Stimulated activated naive CD4-positive, alpha-beta T cell (primary cell): Measurements from ENCODE around the gene PDGFRB.

ENCODE experiments used
- DNase-seq, 6 experiments: peaks; one replicate each; lab custom pipeline; 2025; lab: John Stamatoyannopoulos, UW

Gene PDGFRB

DNA sequence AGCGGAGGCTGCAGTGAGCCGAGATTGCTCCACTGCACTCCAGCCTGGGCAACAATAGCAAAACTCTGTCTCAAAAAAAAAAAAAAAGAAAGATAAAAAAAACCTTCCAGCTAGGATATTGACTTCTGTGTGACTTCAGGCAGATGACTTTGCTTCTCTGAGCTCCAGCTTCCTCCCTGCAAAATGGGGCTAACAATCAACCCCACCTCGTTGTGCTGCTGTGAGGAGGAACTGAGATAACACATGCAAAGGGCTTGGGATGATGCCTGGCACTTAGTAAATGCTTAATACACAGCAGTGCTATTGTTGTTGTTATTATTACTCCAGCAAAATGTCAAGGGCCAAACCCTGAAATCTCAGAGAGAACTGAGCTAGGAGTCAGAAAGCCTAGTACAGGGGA is 7.4 kb upstream of the PDGFRB start:
- no peak for DNase-seq

DNA sequence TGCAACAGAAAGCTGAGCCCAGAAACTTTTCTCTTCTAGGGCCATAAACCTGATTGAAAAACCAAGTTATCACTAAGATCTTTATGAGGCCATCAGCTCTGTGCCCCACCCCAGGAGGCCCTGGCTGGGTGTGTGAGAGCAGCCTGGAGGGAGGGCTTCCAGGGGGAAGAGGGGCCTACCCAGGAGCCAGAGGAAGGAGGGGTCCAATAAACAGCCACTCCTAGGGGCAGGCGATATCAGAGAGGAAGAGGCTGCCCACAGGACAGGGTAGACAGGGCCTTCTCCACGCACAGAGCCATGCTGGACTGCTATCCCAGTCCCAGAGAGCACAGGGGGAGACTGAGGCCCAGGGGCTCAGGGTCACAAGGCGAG is 6.5 kb upstream of the PDGFRB start:
- no peak for DNase-seq

DNA sequence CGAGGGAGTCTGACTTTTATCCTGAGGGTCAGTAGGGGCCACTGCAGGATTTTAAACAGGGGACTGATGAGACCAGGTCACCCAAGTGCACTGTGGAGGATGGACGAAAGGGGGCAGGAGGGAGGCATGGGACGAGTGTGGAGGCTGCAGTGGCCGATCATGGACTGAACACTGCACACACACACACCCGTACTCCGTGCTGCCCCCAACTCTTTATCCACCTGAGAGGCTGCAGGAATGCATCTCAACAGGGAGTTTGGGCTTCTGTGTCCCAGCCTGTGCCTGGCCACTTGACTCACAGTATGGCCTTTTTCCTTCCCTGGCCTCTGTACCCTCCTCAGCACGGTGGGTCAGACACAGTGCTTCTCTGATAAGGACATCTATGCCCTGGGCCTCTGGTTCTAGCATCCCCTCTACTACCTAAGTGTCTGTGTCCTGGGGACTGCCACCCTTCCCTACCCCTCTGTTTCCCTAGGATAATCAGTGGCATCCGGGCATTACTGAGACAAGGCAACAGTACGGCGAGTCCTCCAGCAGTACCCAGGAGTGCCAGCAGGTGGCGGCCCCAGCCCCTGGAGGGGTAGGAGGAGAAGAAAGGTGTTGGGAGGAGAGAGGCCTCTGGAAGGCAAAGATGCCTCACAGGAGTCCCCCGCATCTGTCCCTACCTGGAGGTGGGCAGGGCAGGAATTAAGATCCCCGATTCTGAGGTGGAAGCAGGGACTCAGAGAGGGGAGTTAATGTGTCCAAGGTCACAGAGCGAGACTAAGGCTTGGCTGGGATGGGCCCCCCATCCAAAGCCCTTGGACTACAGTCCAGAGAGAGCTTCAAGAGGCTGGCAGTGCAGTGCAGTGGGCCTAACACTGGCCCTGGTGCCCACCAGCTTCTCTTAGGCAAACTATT is 5.8 kb upstream of the PDGFRB start:
- peak; percentile 20 to 62 (median 45) for DNase-seq

DNA sequence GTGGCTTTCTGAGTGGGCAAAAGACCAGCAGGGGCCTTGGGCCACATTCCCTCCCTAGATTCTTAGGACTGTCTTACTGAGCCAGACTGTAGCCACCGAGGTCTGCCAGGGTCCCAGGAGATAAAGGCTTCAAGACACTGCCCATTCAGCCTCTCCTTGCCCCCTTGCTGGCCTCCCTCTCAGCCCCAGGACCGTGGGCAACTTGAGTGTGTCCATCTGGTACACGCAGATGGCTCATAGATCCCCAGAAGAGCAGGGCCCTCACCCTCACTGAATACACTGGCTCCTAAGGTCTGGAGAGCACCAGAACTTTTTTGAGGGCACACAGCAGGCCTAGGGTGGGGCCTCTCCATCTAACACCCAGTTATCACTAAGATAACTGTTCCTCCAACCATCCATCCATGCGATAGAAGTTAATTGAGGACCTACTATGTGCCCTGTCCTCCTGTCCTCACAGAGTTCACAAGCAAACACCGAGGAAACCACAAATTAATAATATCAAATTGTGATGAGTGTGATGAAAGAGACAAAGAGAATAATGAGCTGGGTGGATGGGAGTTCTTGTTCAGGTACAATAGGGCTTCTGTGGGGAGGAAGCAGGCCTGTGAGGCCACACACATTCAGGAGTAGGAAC is 4.9 kb upstream of the PDGFRB start:
- DNase-seq = no peak

DNA sequence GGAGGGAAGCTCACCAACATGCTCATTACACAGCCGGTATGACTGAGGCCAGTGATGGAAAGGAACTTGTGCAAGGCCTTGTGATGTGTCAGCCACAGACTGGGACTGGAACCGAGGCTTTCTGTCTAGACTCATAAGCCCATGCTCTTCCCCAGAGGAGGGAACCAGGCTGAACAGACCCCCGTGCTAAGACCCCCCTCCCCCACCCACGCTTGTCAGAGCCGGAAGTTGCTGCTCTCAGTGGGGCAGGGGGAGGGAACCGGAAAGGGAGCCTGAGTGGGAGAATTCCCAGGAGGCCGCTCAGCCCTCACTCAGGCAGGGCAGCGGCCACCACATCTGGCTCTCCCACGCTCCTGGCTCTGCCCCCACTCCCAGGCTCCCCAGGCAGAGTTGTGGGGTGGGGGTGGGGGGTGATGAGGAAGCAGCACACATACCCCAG is 4.1 kb upstream of the PDGFRB start:
- no peak for DNase-seq

DNA sequence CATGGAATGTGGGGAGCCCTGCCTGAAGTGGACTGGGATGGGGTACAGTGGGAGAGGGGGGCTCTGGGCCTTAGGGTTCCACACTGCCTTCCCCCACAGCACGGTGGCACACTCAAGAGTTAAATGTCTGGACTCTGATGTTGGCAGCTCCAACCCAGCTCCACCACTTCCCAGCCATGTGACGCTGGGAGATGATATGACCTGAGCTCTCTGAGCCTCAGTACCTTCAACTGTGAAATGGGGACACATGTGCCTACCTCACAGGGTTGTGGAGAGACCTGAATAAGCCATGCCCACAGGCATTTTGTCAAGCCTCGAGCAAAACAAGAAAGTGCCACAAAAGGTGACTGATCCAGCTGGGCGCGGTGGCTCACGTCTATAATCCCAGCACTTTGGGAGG is 3.4 kb upstream of the PDGFRB start:
- DNase-seq = no peak

DNA sequence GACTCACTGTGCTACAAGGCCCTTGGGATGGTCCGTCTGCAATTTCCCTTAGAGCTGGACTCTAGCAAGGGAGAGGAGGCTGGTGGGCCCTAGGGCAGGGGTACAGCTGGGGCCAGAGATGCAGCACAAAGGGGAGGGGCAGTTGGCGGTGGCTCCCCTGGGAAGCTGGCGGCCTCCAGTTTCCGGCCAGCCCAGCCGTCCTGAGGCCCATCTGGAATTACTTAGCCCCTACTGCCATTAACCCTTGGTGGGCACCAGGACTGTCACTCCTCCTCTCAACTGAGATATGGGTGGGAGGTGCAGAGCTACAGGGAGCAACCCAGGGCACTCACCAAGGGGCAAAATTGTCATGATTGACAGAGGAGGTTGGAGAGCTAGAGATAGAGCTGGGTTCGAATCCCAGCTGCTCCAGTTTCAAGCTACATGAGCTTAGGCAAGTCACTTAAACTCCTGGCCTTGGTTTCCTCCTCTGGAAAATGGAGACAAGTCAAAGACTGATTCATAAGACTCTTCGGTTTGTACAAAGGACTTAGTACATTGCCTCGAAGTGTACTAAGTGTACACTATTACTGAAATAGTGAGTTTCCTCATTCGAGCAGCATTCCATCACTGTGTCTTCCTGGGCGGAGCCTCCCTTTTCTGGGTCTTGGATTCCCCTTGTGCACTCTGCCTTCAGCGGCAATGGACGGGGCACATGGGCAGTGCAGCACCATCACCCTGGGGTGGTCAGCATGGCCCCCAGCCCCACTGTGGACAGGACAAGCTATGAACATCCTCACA is 2.7 kb upstream of the PDGFRB start:
- DNase-seq = no peak

DNA sequence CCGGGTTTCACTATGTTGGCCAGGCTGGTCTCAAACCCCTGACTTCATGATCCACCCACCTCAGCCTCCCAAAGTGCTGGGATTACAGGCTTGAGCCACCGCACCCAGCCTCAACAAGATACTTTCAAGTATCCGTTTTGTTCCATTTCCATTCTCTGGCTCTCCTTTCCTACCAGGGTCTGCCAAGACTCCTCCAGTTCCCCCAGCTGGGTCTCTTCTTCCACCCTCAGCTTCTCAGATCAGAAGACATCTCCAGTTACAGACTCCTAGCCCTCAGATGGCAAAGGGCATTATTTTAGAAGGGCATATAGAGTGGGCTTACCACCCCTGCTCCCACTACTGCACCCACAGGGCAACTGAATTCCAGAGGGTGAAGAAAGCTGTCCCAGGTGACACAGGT is 1.5 kb upstream of the PDGFRB start:
- no peak for DNase-seq

DNA sequence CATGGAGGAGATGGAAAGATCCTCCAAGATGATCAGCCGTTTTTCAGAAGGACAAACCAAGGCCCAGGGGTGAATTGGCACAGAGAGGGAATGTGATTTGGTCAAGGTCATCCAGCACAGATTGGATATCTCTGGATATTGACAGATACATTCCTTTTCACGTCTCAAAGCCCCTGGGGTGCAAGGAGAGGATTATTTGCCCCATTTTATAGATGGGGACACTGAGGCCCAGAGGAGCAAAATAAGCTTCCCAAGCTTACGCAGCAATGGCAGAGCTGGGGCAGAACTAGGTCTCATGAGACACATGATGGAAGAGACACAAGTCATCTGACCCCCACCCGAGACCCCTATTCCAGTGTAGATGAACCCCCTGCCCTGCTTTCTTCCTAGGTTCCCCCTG is 895 bp upstream of the PDGFRB start:
- no peak for DNase-seq

DNA sequence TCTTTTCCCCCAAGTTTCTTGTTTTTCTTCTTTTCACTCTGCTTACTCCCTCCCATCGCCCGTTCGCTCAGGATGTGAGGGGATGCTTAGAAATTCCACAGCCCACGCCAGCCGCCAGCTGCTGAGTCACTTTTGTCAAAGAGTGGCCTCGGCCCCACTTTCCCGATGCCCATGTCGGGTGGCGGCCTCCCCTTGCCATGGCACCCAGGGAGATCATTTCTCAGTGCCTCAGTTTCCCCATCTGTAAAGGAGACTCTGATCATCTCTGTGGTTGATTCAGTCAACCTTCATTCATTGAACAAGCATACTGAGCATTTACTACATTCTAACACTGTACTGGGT is 353 bp upstream of the PDGFRB start:
- no peak for DNase-seq

DNA sequence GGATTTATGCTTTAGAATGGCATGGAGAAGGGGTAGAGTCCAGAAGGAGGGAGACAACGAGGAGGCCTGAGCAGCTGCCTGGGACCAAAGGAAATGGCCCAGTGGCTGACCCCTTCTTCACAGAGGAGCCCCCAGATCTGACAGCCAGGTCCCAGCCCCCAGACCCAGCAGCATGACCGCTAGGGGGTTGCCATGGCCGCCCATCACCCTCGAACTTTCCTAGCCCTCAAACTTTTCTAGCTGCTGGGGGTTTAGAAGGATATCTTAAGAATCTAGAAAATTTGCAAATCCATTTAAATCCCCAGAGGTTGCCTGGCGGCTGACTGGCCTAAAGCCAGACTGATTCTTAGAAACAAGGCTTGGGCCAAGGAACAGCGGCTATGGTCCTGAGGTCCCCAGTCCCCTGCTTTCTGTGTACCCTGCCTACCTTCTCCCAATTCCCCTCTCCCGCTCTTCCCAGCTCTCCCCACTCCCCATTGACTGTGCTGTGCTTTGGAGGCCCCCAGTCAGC is 972 bp downstream of the PDGFRB start:
- no peak for DNase-seq

DNA sequence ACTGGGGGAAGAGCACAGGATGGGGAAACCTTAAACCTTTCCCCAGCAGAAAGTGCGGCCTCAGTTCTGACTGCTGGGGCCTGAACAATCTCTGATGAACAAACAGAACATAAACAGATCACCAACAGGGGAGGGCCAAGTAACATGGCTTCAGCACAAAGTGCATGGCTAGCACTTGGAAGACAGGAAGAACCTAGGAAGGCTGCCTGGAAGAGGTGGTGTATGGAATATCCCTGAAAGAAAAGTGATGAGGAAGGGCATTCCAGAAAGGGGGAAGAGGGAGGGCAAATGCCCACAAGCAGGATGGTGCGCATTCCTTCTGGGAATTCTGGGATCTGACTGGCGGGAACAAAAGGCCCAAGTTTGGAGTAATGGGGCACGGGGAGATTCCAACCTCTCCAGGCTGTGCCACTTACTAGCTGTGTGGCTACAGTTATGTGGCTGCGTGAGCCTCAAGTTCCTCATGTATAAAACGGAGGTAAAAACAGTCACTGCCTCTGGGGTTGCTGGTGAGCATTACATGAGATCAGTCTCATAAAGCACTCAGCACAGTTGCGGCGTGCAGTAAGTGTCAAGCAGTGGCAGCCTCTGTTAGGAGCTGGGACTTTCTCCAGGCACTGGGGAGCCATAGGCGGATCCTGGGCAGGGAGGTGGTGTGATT is 1.6 kb downstream of the PDGFRB start:
- no peak for DNase-seq

DNA sequence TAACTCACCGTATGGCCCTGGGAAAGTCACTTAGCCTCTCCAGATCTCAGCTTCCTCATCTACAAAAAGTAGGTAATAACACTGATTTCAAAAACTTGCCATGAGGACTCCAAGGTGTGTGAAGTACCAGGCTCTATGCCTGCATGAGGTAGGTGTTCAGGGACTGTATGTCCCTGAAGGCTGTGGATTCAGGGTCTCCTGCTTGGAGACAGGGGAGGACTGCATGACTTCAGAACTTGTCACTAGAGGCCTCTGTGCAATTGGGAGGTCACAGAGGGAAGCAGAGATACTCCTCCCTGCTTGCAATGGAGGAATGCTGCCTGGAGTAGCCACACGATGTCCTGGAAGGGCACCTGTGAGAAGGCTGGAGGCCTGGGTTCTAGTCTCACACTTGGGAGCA is 2.2 kb downstream of the PDGFRB start:
- no peak for DNase-seq

DNA sequence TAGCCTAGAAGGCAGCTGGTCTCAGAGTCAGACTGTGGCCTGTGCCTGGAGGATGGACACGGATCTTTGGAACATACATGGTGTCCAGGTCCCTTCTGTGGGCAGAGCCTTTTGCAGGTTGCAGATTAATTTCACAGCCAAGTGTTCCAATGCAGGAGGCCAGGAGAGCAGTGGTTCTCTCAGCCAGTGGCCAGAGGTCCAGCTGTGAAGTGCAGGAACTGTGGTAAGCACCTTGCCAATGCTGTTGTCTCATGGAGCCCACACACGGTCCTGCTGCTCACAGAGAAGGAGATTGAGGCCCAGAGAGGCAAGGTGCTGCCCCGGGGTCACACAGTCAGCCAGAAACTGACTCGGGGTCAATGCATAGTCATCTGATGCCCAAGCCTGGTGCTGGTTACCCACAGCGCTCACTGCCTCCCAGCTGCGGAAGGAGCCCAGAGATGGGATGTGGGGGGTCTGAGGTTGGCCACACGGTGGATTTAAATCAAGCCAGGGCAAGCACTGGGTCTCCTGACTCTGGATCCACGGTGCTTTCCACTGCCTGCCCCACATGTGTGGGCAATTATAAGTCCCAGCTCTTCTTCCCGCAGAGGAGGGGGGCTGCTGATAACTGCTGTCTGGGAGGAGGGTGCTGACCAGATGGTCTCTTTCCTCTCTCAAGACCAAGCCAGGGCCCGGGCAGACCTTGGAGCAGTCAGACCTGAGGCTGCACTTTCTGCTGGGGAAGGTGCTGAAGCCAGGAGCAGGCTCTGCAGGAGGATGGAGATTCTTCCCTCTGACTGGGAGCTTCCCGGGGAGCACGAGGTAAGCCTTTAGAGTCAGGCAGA is 2.8 kb downstream of the PDGFRB start:
- DNase-seq = no peak

DNA sequence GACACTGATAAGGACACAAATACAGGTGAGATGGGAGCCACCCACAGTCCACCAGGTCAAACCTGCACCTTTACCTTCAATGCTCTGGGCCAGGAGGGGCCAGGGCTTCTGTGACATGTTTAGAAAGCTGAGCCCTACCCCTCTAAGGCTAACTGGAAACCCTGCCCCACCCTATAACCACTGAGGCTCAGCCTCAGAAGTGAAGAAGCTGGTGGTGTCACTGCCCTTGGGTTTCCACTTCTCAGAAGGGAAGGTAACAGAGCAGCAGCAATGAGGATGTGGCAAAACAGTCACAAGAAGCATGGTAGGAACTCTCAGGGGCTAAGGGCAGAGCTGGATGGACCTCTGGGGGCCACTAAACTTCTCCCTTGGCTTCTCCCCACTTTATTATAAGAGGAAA is 6.0 kb downstream of the PDGFRB start:
- DNase-seq = no peak

DNA sequence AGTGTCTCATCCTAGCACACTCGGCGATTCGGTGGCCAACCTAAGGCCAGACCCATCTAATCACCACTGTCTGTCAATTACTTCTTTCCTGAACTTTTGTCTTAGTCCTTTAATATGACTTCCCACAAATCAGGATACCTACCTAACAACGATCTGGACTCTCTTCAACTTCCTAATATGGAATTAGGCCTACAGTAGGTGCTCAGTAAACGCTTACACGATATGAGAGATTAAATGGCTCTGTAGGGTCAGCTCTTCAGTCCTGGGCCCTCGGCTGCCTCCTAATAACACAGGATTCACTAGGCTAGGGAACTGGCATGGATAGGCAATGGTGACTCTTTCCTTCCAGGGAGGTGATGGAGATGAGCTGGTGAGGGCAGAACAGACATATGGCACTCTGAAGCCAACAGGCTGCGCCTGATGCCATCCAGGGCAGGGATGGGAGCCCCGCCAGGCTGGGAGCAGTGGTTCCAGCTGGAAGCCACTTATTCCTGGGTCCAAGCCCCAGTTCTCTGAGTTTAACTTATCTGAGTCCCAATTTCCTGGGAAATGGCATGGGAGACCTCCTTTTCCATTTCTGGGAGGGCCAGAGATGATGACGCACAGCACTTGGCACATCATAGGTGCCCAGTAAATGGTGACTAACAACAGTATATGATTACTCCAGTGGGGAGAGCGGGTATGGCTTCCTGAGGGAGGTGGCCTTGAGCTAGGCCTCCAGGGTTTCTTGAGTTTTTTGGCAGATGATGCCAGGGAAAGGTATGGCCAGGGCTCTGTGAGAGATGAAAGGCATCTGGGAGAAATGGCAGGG is 7.3 kb downstream of the PDGFRB start:
- DNase-seq = no peak

DNA sequence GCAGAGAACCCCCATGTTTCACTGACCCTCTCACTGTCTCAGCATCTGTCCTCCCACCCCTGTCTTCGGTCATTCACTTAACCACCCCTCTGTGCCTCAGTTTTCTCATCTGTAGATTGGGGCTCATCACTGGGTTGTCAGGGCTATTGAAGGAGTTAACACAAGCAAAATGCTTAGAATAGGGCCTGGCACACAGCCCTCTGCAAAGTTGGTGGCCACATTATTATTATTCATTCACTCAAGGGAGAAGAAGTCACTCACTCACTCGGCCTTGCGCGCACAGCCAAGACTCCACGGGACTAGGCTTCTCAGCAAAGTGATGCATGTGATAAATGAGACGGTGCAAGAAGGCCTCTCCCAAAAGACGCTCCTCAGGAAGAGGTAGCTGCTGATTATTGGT is 8.0 kb downstream of the PDGFRB start:
- DNase-seq = no peak

DNA sequence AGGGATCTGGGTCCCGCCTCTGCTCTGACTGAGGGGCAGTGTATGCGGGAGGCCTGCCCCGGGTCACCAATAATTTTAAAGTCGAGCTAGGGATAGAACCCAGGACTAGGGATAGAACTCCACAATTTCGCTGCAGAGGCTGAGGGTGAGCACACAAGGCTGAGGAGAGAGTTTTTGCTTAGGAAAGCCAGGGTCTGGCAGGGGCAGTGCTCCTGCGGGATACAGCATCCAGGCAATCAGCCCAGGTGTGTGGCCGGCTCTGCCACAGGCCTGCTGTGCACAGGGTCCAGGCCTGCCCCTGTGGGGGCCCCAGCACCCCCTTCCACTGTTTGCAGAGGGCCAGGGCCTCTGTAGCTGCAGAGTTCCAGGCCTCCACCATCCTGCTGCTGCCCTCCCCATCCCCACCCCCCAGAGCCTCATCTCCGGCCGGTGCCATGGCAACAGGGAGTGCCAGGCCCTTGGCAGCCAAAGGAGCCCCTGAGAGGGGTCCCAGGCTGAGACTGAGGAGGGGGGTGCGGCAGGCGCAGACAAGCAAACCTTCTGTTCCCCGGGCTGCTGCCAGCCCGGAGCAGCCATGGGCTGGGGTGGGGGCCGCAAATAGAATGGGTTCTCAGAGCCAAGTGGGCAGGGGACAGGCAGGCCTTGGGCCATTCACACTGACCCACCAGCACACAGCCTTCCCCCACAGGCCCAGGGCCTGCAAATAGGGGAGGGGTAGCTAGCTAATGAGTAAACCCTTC is 8.6 kb downstream of the PDGFRB start:
- DNase-seq = no peak

DNA sequence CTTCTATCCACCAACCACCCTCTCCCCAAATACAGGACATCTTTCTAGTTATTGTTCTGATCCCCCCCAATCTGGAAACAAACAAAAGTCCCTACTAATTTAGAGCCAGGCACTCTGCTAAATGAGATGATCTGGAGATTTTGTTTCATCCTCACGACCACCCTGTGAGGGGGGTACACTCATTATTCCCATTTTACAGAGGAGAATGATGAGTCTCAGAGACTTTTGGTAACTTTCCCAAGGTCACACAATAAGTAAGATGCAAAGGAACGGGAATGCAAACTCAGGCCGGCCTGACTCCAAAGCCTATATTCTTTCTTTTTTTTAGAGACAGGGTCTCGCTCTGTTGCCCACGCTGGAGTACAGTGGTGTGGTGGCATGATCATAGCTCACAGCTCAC is 9.4 kb downstream of the PDGFRB start:
- DNase-seq = no peak

DNA sequence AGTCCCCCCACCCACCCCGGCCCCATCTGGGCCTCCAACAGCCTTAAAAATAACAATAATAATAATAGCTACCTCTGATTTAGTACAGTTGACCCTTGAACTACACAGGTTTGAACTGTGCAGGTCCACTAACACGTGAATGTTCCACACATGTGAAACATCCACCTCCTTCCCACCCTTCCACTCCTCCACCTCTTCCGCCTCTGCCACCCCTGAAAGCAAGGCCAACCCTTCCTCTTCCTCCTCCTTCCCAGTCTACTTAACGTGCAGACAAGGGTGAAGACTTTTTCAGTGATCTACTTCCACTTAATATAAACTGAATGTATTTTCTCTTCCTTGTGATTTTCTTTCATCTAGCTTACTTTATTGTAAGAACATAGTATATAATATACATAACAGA is 10.8 kb downstream of the PDGFRB start:
- no peak for DNase-seq
